Thyroid gland (tissue), 4 donors: ENCODE data around the gene SCUBE2.

Source experiments
- POLR2A ChIP-seq, 2 donors: fragments of 450-650 bp; IDR thresholded peaks; one replicate each; pipeline ENCODE4 v1.6.1; 2017; ENCODE audit warnings: antibody characterized with exemption in 2 of 2, mild to moderate bottlenecking in 2 of 2, moderate library complexity in 1 of 2
- TF ChIP-seq, protein P1 (sequence below), 6 experiments: fragments of 200-600 bp in 3 of 6; fragments of 450-650 bp in 3 of 6; sonication (generic) in 3 of 6; IDR thresholded peaks; one replicate each; pipeline ENCODE4 v1.5.1; 2016 to 2019; ENCODE audit warnings: antibody characterized with exemption in 6 of 6, mild to moderate bottlenecking in 2 of 6, inconsistent platforms in 1 of 6, moderate library complexity in 1 of 6

DNA sequence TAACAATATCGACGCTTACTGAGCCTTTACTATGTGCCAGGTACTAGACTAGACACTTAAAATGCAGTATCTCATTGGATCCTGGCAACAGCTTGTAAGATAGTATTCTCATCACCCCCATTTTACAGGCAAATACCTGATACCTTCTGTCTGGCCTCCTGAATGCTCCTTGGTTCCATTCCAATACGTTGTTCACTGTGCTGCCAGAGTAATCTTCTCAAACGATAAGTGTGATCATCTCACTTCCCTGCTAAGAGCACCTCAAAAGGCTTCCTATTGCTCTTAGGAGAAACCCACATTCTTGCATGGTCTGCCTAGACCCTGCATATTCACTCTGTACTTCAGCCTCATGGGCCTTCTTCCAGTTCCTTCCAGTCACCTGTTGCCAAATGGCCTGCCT is 86.3 kb downstream of the SCUBE2 start:
- TF ChIP-seq POLR2A (IDR thresholded peaks at IDR 0.05): no peak
- TF ChIP-seq, protein P1, sequence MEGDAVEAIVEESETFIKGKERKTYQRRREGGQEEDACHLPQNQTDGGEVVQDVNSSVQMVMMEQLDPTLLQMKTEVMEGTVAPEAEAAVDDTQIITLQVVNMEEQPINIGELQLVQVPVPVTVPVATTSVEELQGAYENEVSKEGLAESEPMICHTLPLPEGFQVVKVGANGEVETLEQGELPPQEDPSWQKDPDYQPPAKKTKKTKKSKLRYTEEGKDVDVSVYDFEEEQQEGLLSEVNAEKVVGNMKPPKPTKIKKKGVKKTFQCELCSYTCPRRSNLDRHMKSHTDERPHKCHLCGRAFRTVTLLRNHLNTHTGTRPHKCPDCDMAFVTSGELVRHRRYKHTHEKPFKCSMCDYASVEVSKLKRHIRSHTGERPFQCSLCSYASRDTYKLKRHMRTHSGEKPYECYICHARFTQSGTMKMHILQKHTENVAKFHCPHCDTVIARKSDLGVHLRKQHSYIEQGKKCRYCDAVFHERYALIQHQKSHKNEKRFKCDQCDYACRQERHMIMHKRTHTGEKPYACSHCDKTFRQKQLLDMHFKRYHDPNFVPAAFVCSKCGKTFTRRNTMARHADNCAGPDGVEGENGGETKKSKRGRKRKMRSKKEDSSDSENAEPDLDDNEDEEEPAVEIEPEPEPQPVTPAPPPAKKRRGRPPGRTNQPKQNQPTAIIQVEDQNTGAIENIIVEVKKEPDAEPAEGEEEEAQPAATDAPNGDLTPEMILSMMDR (IDR thresholded peaks at IDR 0.05): no peak
